ENCODE measurements around the gene HES7. TPM values are rescaled to one million over a fixed set of nuclear protein-coding genes. Genes with fewer than 3 reads are reported as not detected.
A peak's percentile ranks its signal among the peaks of the same experiment; 100 is the strongest.

HES7 gene
- total RNA-seq, 2 experiments from 2014 or later, result 2.5 to 2.8 TPM

GRCh38 chr17:8154608-8155155, 30.8 kb upstream of the HES7 start:
- Mint-ChIP-seq H3K4me3 (no peak overlapping the region), H3K9me3 (no peaks in the 10 kb centered on the region), H3K4me1 (ENCODE audit: low read depth) (peaks cover 44% of the 10 kb centered on the region), H3K36me3 (peaks cover 3% of the 10 kb centered on the region), H3K27ac (no peak overlapping the region), H3K27me3 (no peaks in the 10 kb centered on the region)
- intact Hi-C loops (cut with micrococcal nuclease), result loop anchor here (5.0 kb wide), 1 partner anchor 312 kb away; no protein-coding TSS in a partner anchor
- POLR2A ChIA-PET, result interaction anchor here (2.5 to 5.3 kb wide), 3 partner anchors 9 to 18 kb away, joined by 16 to 95 read pairs (median 34); no protein-coding TSS in a partner anchor
- CTCF ChIA-PET, result interaction anchor here (2.2 to 8.7 kb wide), 3 partner anchors 16 to 35 kb away, joined by 12 to 62 read pairs (median 26); partner anchors contain the start of gene ALOXE3
- DNase-seq, result no peak

- Mint-ChIP-seq H3K9me3 (no peaks in the 10 kb centered on the region), H3K27ac (no peak overlapping the region), H3K4me3 (peak overlapping the region; percentile 62), H3K4me1 (ENCODE audit: low read depth) (peaks cover 41% of the 10 kb centered on the region), H3K36me3 (no peaks in the 10 kb centered on the region), H3K27me3 (no peaks in the 10 kb centered on the region)
- POLR2A ChIA-PET, result interaction anchor here (0.6 to 5.3 kb wide), 5 partner anchors 9 to 467 kb away, joined by 3 to 95 read pairs (median 16); partner anchors contain the start of genes TP53 and VAMP2
- CTCF ChIA-PET, result interaction anchor here (0.6 to 8.7 kb wide), 6 partner anchors 15 to 1135 kb away, joined by 3 to 62 read pairs (median 4); partner anchors contain the start of gene ALOXE3
- intact Hi-C loops (cut with micrococcal nuclease), result no loop called here
- peak; percentile 96 for DNase-seq
Observed at GRCh38 chr17:8153957-8154607, 30.2 kb upstream of the HES7 start.

DNA sequence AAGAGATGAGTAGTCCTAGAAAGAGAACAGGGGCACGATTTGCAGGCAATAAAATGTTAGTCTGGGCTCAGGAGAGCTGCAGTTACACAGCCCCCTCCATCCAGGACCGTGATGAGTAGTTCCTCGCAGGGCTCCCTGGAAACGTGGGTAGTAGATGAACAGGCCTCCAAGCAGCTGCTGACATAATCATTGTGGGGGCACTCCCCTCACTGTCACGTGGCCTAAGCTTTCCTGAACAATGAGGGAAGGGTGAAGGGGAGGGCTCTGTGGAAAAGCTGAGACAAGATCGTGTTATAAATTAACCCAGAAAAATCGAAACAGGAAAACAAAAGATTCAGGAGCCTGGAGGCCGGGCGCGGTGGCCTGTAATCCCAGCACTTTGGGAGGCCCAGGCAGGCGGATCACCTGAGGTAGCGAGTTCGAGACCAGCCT, 29.6 kb upstream of the HES7 start:
- ChIA-PET CTCF (interaction anchor here (0.6 to 8.7 kb wide), 7 partner anchors 15 to 1135 kb away, joined by 3 to 62 read pairs (median 4); partner anchors contain the start of gene ALOXE3), POLR2A (interaction anchor here (0.6 to 5.3 kb wide), 5 partner anchors 9 to 466 kb away, joined by 3 to 95 read pairs (median 16); partner anchors contain the start of genes TP53 and VAMP2)
- peaks cover 37% of the 10 kb centered on the region for H3K4me1 Mint-ChIP-seq (ENCODE audit: low read depth)
- H3K27ac Mint-ChIP-seq, result no peak overlapping the region
- H3K9me3 Mint-ChIP-seq, result no peaks in the 10 kb centered on the region
- DNase-seq, result peak; percentile 83
- H3K4me3 Mint-ChIP-seq, result peak overlapping the region; percentile 62
- intact Hi-C loops (cut with micrococcal nuclease), result no loop called here
- no peaks in the 10 kb centered on the region for H3K27me3 Mint-ChIP-seq
- peaks cover 1% of the 10 kb centered on the region for H3K36me3 Mint-ChIP-seq

DNA sequence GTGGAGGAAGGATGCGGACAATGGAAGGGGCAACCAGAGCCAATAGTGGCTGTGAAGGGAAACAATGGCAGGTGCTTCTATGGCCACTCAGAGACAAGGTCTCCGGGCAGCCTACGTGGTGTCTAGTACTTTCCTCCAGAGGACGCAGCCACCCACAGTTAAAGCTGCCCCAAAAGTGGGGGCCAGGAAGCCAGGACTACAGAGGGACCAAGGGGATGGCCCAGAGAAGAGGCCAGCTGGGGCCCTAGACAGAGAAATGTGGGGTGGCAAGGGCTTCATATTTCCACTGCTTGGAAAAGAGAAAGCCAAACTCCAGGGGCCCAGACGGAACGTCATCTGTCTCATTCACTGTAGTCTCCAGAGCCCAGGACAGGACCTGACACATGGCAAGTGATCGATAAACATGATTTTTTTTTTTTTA, 29.1 kb upstream of the HES7 start:
- intact Hi-C loops (cut with micrococcal nuclease), result no loop called here
- no peaks in the 10 kb centered on the region for H3K9me3 Mint-ChIP-seq
- CTCF ChIA-PET, result interaction anchor here (1.0 to 2.2 kb wide), 3 partner anchors 14 to 79 kb away, joined by 3 to 12 read pairs (median 4); no protein-coding TSS in a partner anchor
- no peaks in the 10 kb centered on the region for H3K27me3 Mint-ChIP-seq
- POLR2A ChIA-PET, result interaction anchor here (1.1 to 5.3 kb wide), 5 partner anchors 10 to 466 kb away, joined by 3 to 95 read pairs (median 16); partner anchors contain the start of gene TP53
- no peak overlapping the region for H3K27ac Mint-ChIP-seq
- peak overlapping the region; percentile 62 for H3K4me3 Mint-ChIP-seq
- no peak for DNase-seq
- H3K36me3 Mint-ChIP-seq, result peaks cover 5% of the 10 kb centered on the region
- peaks cover 35% of the 10 kb centered on the region for H3K4me1 Mint-ChIP-seq (ENCODE audit: low read depth)

- POLR2A ChIA-PET, result interaction anchor here (0.8 to 5.3 kb wide), 7 partner anchors 9 to 73 kb away, joined by 3 to 34 read pairs (median 3); no protein-coding TSS in a partner anchor
- Mint-ChIP-seq H3K36me3 (peaks cover 9% of the 10 kb centered on the region), H3K9me3 (no peaks in the 10 kb centered on the region), H3K4me1 (ENCODE audit: low read depth) (peaks cover 35% of the 10 kb centered on the region), H3K27ac (no peak within 1 kb of the TSS), H3K4me3 (peak within 1 kb of the TSS; percentile 83), H3K27me3 (no peaks in the 10 kb centered on the region)
- CTCF ChIA-PET, result interaction anchor here (1.0 to 2.2 kb wide), 4 partner anchors 13 to 634 kb away, joined by 3 to 12 read pairs (median 8); no protein-coding TSS in a partner anchor
- intact Hi-C loops (cut with micrococcal nuclease), result loop anchor here (1.0 kb wide), 1 partner anchor 27 kb away; no protein-coding TSS in a partner anchor
- peak; percentile 95 for DNase-seq
Observed at GRCh38 chr17:8152112-8152775, 28.3 kb upstream of the HES7 start, which contains the start of gene PER1. PER1 (minus strand) TSS chr17:8152404; CDS start chr17:8150706, 1,698 bp downstream.

- no peak overlapping the region for H3K27ac Mint-ChIP-seq
- DNase-seq, result peak; percentile 46
- CTCF ChIA-PET, result interaction anchor here (1.0 to 1.9 kb wide), 6 partner anchors 9 to 634 kb away, joined by 3 to 12 read pairs (median 5); no protein-coding TSS in a partner anchor
- H3K27me3 Mint-ChIP-seq, result no peaks in the 10 kb centered on the region
- intact Hi-C loops (cut with micrococcal nuclease), result loop anchor here (1.0 kb wide), 2 partner anchors 12 to 26 kb away; no protein-coding TSS in a partner anchor
- peaks cover 14% of the 10 kb centered on the region for H3K36me3 Mint-ChIP-seq
- POLR2A ChIA-PET, result interaction anchor here (0.8 to 5.3 kb wide), 6 partner anchors 8 to 72 kb away, joined by 3 to 34 read pairs (median 3); no protein-coding TSS in a partner anchor
- peak overlapping the region; percentile 83 for H3K4me3 Mint-ChIP-seq
- no peaks in the 10 kb centered on the region for H3K9me3 Mint-ChIP-seq
- peaks cover 35% of the 10 kb centered on the region for H3K4me1 Mint-ChIP-seq (ENCODE audit: low read depth)
Observed at GRCh38 chr17:8151641-8152111, 27.8 kb upstream of the HES7 start.

DNA sequence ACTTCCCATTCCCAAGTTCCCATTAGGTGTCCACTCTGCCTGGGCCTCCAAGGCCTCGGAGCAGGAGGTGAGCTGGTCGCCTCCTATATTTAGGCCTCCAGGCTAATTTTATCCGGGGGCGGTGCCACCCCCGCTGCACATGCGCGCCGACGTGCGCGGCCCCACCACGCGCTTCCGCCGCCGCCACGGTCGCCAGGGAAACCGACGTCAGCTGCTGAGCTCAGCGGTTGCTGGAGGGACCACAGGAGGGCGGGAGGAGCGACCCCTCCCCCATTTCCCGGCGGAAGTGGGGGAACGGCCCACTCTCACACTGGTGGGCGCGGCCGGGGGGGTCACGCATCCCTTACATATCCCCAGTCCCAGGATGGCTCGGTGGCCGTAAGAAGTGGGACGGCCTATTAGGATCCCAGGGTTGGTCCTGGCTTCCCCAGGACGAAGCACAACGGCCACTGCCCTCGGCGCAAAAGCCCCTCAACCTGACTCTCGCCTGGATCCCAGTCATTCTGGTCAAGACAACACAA, 27.3 kb upstream of the HES7 start:
- intact Hi-C loops (cut with micrococcal nuclease), result loop anchor here (1.0 kb wide), 1 partner anchor 12 kb away; no protein-coding TSS in a partner anchor
- H3K4me3 Mint-ChIP-seq, result peak overlapping the region; percentile 83

GRCh38 chr17:8150194-8151119, 26.6 kb upstream of the HES7 start:
- Mint-ChIP-seq H3K9me3 (no peaks in the 10 kb centered on the region), H3K4me1 (ENCODE audit: low read depth) (peaks cover 33% of the 10 kb centered on the region), H3K4me3 (peak overlapping the region; percentile 83), H3K36me3 (peaks cover 25% of the 10 kb centered on the region), H3K27me3 (no peaks in the 10 kb centered on the region), H3K27ac (no peak overlapping the region)
- no peak for DNase-seq
- ChIA-PET POLR2A (interaction anchor here (1.1 to 5.3 kb wide), 3 partner anchors 10 to 26 kb away, joined by 3 to 34 read pairs (median 25); partner anchors contain the start of gene HES7), CTCF (interaction anchor here (1.0 to 1.9 kb wide), 8 partner anchors 8 to 151 kb away, joined by 3 to 12 read pairs (median 4); no protein-coding TSS in a partner anchor)
- intact Hi-C loops (cut with micrococcal nuclease), result loop anchor here (1.0 kb wide), 1 partner anchor 11 kb away; no protein-coding TSS in a partner anchor

More for the DNA sequence above, 27.3 kb upstream of the HES7 start:
- no peaks in the 10 kb centered on the region for H3K27me3 Mint-ChIP-seq
- no peaks in the 10 kb centered on the region for H3K9me3 Mint-ChIP-seq
- peak; percentile 92 for DNase-seq
- peaks cover 19% of the 10 kb centered on the region for H3K36me3 Mint-ChIP-seq
- POLR2A ChIA-PET, result interaction anchor here (0.8 to 5.3 kb wide), 4 partner anchors 11 to 72 kb away, joined by 3 to 34 read pairs (median 14); no protein-coding TSS in a partner anchor
- CTCF ChIA-PET, result interaction anchor here (1.0 to 1.9 kb wide), 6 partner anchors 10 to 150 kb away, joined by 3 to 12 read pairs (median 5); no protein-coding TSS in a partner anchor
- H3K4me1 Mint-ChIP-seq (ENCODE audit: low read depth), result peaks cover 35% of the 10 kb centered on the region
- H3K27ac Mint-ChIP-seq, result no peak overlapping the region

DNA sequence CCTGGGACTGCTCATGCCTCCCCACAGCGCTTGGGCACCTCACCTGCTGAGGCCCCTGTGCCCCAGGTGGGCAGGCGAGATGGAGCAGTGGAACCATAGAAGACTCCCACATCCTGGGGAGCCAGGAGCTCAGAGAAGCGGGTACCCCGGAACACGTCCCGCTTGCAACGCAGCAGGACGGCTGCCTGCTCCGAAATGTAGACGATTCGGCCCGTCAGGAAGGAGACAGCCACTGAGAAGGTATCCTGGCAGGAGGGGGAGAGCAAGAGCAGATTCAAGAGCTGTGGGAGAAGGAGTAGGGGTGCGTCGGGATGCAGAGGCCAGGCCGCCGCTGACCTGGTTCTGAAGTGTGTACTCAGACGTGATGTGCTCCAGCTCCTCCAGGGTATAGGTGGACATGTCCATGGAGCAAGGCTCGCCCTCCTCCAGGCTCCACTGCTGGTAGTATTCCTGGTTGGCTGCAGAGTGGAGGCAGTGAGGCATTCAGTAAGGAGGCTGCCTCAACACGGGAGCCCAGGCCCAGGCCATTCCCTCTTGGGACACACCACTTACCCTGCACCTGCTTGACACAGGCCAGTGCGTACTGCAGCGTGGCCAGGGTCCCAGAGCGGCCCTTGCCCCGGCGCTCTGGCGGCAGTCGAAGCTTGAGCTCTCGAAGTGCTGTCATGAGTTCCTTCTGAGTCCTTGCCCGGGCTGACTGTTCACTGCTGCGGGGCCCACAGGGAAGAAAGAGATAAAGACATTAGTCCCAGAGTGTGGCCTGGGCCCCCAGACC, 25.7 kb upstream of the HES7 start:
- H3K27ac Mint-ChIP-seq, result no peak overlapping the region
- H3K4me3 Mint-ChIP-seq, result no peak overlapping the region

More for the DNA sequence above, 25.7 kb upstream of the HES7 start:
- peaks cover 26% of the 10 kb centered on the region for H3K36me3 Mint-ChIP-seq
- CTCF ChIA-PET, result interaction anchor here (1.0 to 1.4 kb wide), 3 partner anchors 9 to 39 kb away, joined by 3 to 4 read pairs (median 4); no protein-coding TSS in a partner anchor
- no peak for DNase-seq
- H3K27me3 Mint-ChIP-seq, result no peaks in the 10 kb centered on the region
- POLR2A ChIA-PET, result interaction anchor here (0.6 to 5.3 kb wide), 4 partner anchors 9 to 45 kb away, joined by 3 to 34 read pairs (median 3); partner anchors contain the start of gene HES7
- peaks cover 25% of the 10 kb centered on the region for H3K4me1 Mint-ChIP-seq (ENCODE audit: low read depth)
- intact Hi-C loops (cut with micrococcal nuclease), result no loop called here
- H3K9me3 Mint-ChIP-seq, result no peaks in the 10 kb centered on the region
